ENCODE data around the gene KHDC1.

DNA sequence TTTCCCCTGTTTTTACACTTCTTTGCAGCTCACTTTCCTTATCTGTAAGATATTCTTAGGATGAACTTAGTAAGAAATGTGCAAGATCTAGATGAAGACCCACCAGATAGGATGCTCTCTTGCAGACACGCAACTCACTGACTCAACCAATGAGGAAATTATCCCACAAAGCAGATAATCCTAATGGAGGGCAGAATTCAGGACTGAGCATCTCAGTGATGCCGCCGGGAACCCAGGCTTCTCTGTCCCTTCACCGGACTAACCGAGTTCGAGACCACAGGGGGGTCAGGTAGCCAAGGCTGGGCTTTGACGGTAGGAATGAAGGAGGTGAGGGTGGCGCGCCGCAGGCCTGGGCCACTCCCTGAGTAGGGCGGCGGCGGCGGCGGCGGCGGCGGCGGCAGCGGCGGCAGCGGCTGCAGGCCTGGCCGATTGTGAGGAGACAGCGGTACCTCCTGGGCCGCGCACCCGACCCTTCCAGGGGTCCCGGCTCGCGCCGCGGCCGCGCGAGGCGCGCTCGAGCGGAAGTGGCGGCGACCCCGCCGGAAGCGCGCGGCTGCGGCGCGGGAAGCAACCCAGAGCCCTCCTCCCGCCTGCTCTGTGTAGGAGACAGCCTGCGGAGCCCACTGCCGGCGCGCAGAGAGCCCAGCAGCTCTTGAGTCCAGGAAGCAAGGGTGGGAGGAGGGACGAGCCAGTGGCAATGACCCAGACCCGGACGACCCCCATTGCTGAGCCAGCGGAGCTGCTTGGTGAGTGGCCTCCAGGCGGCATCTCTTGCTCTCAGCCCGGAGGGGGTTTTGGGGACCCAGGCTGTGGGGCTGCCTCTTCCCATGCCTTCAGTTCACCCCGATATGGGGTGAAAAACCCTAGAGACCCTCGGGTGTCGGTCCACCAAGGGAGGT, at the start of gene KHDC1:
- TF ChIP-seq, protein P1, sequence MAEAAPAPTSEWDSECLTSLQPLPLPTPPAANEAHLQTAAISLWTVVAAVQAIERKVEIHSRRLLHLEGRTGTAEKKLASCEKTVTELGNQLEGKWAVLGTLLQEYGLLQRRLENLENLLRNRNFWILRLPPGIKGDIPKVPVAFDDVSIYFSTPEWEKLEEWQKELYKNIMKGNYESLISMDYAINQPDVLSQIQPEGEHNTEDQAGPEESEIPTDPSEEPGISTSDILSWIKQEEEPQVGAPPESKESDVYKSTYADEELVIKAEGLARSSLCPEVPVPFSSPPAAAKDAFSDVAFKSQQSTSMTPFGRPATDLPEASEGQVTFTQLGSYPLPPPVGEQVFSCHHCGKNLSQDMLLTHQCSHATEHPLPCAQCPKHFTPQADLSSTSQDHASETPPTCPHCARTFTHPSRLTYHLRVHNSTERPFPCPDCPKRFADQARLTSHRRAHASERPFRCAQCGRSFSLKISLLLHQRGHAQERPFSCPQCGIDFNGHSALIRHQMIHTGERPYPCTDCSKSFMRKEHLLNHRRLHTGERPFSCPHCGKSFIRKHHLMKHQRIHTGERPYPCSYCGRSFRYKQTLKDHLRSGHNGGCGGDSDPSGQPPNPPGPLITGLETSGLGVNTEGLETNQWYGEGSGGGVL (tag by site-specific recombination; IDR thresholded peaks at IDR 0.05): no peak
- TF ChIP-seq, protein P2, sequence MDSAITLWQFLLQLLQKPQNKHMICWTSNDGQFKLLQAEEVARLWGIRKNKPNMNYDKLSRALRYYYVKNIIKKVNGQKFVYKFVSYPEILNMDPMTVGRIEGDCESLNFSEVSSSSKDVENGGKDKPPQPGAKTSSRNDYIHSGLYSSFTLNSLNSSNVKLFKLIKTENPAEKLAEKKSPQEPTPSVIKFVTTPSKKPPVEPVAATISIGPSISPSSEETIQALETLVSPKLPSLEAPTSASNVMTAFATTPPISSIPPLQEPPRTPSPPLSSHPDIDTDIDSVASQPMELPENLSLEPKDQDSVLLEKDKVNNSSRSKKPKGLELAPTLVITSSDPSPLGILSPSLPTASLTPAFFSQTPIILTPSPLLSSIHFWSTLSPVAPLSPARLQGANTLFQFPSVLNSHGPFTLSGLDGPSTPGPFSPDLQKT (IDR thresholded peaks at IDR 0.05; ENCODE audit: borderline replicate concordance, low read depth, low read length): no peak
- TF ChIP-seq, protein P3, sequence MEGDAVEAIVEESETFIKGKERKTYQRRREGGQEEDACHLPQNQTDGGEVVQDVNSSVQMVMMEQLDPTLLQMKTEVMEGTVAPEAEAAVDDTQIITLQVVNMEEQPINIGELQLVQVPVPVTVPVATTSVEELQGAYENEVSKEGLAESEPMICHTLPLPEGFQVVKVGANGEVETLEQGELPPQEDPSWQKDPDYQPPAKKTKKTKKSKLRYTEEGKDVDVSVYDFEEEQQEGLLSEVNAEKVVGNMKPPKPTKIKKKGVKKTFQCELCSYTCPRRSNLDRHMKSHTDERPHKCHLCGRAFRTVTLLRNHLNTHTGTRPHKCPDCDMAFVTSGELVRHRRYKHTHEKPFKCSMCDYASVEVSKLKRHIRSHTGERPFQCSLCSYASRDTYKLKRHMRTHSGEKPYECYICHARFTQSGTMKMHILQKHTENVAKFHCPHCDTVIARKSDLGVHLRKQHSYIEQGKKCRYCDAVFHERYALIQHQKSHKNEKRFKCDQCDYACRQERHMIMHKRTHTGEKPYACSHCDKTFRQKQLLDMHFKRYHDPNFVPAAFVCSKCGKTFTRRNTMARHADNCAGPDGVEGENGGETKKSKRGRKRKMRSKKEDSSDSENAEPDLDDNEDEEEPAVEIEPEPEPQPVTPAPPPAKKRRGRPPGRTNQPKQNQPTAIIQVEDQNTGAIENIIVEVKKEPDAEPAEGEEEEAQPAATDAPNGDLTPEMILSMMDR (tag by site-specific recombination; IDR thresholded peaks at IDR 0.05): no peak
- no peak for TF ChIP-seq FEZF1 (tag by site-specific recombination; IDR thresholded peaks at IDR 0.05)
- no peak for TF ChIP-seq ZBTB20 (tag by site-specific recombination; IDR thresholded peaks at IDR 0.05)
- TF ChIP-seq ZNF530 (tag by site-specific recombination; IDR thresholded peaks at IDR 0.05; ENCODE audit: low read depth): no peak
- no peak for TF ChIP-seq ZNF791 (tag by site-specific recombination; IDR thresholded peaks at IDR 0.05)
- no peak for TF ChIP-seq ZNF560 (tag by site-specific recombination; IDR thresholded peaks at IDR 0.05; ENCODE audit: borderline replicate concordance)
- no peak for TF ChIP-seq ZNF747 (tag by site-specific recombination; IDR thresholded peaks at IDR 0.05)
- no peak for TF ChIP-seq ZNF664 (tag by site-specific recombination; IDR thresholded peaks at IDR 0.05)
- TF ChIP-seq, protein P4, sequence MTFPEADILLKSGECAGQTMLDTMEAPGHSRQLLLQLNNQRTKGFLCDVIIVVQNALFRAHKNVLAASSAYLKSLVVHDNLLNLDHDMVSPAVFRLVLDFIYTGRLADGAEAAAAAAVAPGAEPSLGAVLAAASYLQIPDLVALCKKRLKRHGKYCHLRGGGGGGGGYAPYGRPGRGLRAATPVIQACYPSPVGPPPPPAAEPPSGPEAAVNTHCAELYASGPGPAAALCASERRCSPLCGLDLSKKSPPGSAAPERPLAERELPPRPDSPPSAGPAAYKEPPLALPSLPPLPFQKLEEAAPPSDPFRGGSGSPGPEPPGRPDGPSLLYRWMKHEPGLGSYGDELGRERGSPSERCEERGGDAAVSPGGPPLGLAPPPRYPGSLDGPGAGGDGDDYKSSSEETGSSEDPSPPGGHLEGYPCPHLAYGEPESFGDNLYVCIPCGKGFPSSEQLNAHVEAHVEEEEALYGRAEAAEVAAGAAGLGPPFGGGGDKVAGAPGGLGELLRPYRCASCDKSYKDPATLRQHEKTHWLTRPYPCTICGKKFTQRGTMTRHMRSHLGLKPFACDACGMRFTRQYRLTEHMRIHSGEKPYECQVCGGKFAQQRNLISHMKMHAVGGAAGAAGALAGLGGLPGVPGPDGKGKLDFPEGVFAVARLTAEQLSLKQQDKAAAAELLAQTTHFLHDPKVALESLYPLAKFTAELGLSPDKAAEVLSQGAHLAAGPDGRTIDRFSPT (tag by site-specific recombination; IDR thresholded peaks at IDR 0.05): no peak
- TF ChIP-seq ZNF121 (tag by site-specific recombination; IDR thresholded peaks at IDR 0.05): no peak

All from HEK293 (cell line).